HepG2 (cell line): Measurements from ENCODE around the gene AGR3. TPM values are rescaled to one million over a fixed set of nuclear protein-coding genes. Genes with fewer than 3 reads are reported as not detected.

Experiments
- ETV6 ChIP-seq: sonication (generic); formaldehyde crosslinking; conservative IDR thresholded peaks from 2 replicates; pipeline ENCODE4 v1.4.0; 2020; ENCODE audit warnings: missing genetic modification reagents
- FOSL2 ChIP-seq: sonication (generic); formaldehyde crosslinking; IDR thresholded peaks from 2 replicates; pipeline ENCODE4 v1.4.0; 2020; ENCODE audit warnings: missing genetic modification reagents
- HMG20A ChIP-seq: IDR thresholded peaks from 2 replicates; pipeline ENCODE4 v1.6.1; 2016; ENCODE audit warnings: borderline replicate concordance
- JARID2 ChIP-seq: sonication (generic); formaldehyde crosslinking; IDR thresholded peaks from 2 replicates; pipeline ENCODE4 v1.8.1; 2023; ENCODE audit warnings: missing genetic modification reagents, inconsistent platforms; ENCODE audit not compliant: insufficient replicate concordance
- KAT7 ChIP-seq: IDR thresholded peaks from 2 replicates; pipeline ENCODE4 v1.6.1; 2018; ENCODE audit warnings: borderline replicate concordance, missing compliant biosample characterization
- KDM5B ChIP-seq: sonication (generic); formaldehyde crosslinking; IDR thresholded peaks from 2 replicates; pipeline ENCODE4 v1.4.0; 2020; ENCODE audit warnings: missing genetic modification reagents, mild to moderate bottlenecking, borderline replicate concordance
- PAXIP1 ChIP-seq: sonication (generic); formaldehyde crosslinking; conservative IDR thresholded peaks from 2 replicates; pipeline ENCODE4 v1.4.0; 2020; ENCODE audit warnings: mild to moderate bottlenecking, missing genetic modification reagents, moderate library complexity
- PRPF4 ChIP-seq: fragments of 200-400 bp; formaldehyde crosslinking; IDR thresholded peaks from 2 replicates; pipeline ENCODE4 v1.6.1; 2016; ENCODE audit warnings: low read length, low read depth; ENCODE audit not compliant: poor library complexity, severe bottlenecking
- STAG1 ChIP-seq: sonication (generic); formaldehyde crosslinking; IDR thresholded peaks from 2 replicates; pipeline ENCODE4 v1.4.0; 2020; ENCODE audit warnings: missing genetic modification reagents
- THAP11 ChIP-seq: IDR thresholded peaks from 2 replicates; pipeline ENCODE4 v1.6.1; 2016; ENCODE audit warnings: missing biosample characterization, missing genetic modification reagents
- ZBTB46 ChIP-seq: sonication (generic); formaldehyde crosslinking; IDR thresholded peaks from 2 replicates; pipeline ENCODE4 v1.4.0; 2020; ENCODE audit warnings: mild to moderate bottlenecking, missing genetic modification reagents, borderline replicate concordance
- ZGPAT ChIP-seq: IDR thresholded peaks from 2 replicates; pipeline ENCODE4 v1.6.1; 2016; ENCODE audit warnings: mild to moderate bottlenecking
- ZHX2 ChIP-seq, 2 experiments: sonication (generic) in 1 of 2; formaldehyde crosslinking in 1 of 2; IDR thresholded peaks; 2 replicates each; pipeline versions ENCODE4 v1.6.1 to v1.9.0; 2014 to 2022; ENCODE audit warnings: antibody characterized with exemption in 1 of 2, borderline replicate concordance in 1 of 2, inconsistent platforms in 1 of 2, low read depth in 1 of 2, missing genetic modification reagents in 1 of 2
- ZNF136 ChIP-seq: sonication (generic); formaldehyde crosslinking; IDR thresholded peaks from 2 replicates; pipeline ENCODE4 v1.8.1; 2022; ENCODE audit warnings: low read depth, mild to moderate bottlenecking, moderate library complexity, missing genetic modification reagents
- ZNF343 ChIP-seq: sonication (generic); formaldehyde crosslinking; IDR thresholded peaks from 2 replicates; pipeline ENCODE4 v1.4.0; 2020; ENCODE audit warnings: mild to moderate bottlenecking, missing genetic modification reagents
- ZNF605 ChIP-seq: sonication (generic); formaldehyde crosslinking; IDR thresholded peaks from 2 replicates; pipeline ENCODE4 v1.8.0; 2022; ENCODE audit warnings: mild to moderate bottlenecking, missing genetic modification reagents
- ZNF713 ChIP-seq: sonication (generic); formaldehyde crosslinking; IDR thresholded peaks from 2 replicates; pipeline ENCODE4 v1.4.0; 2020; ENCODE audit warnings: mild to moderate bottlenecking, missing genetic modification reagents
- ZNF766 ChIP-seq: sonication (generic); formaldehyde crosslinking; IDR thresholded peaks from 2 replicates; pipeline ENCODE4 v1.5.0; 2020; ENCODE audit warnings: missing genetic modification reagents, borderline replicate concordance
- polyA plus RNA-seq, 8 experiments: library from polyadenylated mRNA; depleted of rRNA in 3 of 8; stranded (reverse) in 7 of 8; unstranded in 1 of 8; fragments of >200 nt; fragmentation: Illumina TruSeq in 4 of 8; extraction: Trizol in 4 of 8; gene quantifications; 2 replicates each; pipeline versions ENCODE4 v1.2.1 to v1.2.3, GENCODE V29; 2011 to 2016; ENCODE audit warnings: low read depth in 4 of 8, missing spikeins in 1 of 8, mixed read lengths in 1 of 8; ENCODE audit not compliant: insufficient read depth in 1 of 8
- total RNA-seq, 5 experiments: library from RNA; depleted of rRNA; stranded (reverse); fragments of >200 nt; fragmentation: Illumina TruSeq; extraction: Trizol; gene quantifications; 2 replicates each; pipeline ENCODE4 v1.2.3, GENCODE V29; 2016; ENCODE audit warnings: low read depth in 1 of 5

AGR3 gene
- total and polyA plus RNA-seq, 2 of the 13 experiments (the other 11 are each of a cell fraction or from before 2014, with no cell fraction given), result not detected

- TF ChIP-seq ZGPAT (CRISPR knock-in tag), result no peak
- no peak for TF ChIP-seq ZNF343
- TF ChIP-seq ZNF713 (CRISPR knock-in tag), result no peak
- no peak for TF ChIP-seq KDM5B (CRISPR knock-in tag)
- no peak for TF ChIP-seq PRPF4
- no peak for TF ChIP-seq HMG20A (CRISPR knock-in tag)
- no peak for TF ChIP-seq ZBTB46 (CRISPR knock-in tag)
- TF ChIP-seq KAT7, result no peak
- TF ChIP-seq FOSL2, result no peak
- no peak for TF ChIP-seq JARID2 (CRISPR knock-in tag)
- TF ChIP-seq THAP11 (CRISPR knock-in tag), result 0 out of 2 replicates have a peak, but pooled peaks have one; percentile 12
- TF ChIP-seq ZNF136 (CRISPR knock-in tag), result no peak
- peak; percentile 96 for TF ChIP-seq STAG1 (CRISPR knock-in tag)
- no peak for TF ChIP-seq PAXIP1 (CRISPR knock-in tag)
- no peak for TF ChIP-seq ZNF766 (CRISPR knock-in tag)
- TF ChIP-seq ZHX2 (IDR thresholded peaks at IDR 0.05; ENCODE audit: low read depth), result no peak
- no peak for TF ChIP-seq ZHX2 (CRISPR knock-in tag; IDR thresholded peaks at IDR 0.05; ENCODE audit: borderline replicate concordance)
- TF ChIP-seq ZNF605 (CRISPR knock-in tag), result no peak
- TF ChIP-seq ETV6 (CRISPR knock-in tag), result no peak
These were observed 9.6 kb upstream of the AGR3 start (continued) for GRCh38 chr7:16891338-16891737.
